C4-2B (cell line): ENCODE results near the gene TECPR2.
"Not testable (repeated sequence)": the region's sequence is repeated elsewhere in the genome, so short reads cannot be mapped to it uniquely, and the experiment has no call there.

ENCODE experiments used
- H3K27ac ChIP-seq: fragments of 450-650 bp; 2 replicates; pipeline ENCODE4 v1.5.1; 2017
- CTCF ChIP-seq: fragments of 450-650 bp; conservative IDR thresholded peaks from 2 replicates; pipeline ENCODE4 v1.5.1; 2017; ENCODE audit warnings: mild to moderate bottlenecking
- ZFX ChIP-seq: fragments of 450-650 bp; IDR thresholded peaks from 2 replicates; pipeline ENCODE4 v1.6.1; 2017

TECPR2 gene

GRCh38 chr14:102539544-102540314 is 177.0 kb downstream of the TECPR2 start:
- H3K27ac ChIP-seq: no peak overlapping the region

GRCh38 chr14:102540315-102541028 is 177.7 kb downstream of the TECPR2 start:
- TF ChIP-seq CTCF: no peak
- no peak for TF ChIP-seq ZFX
- no peak overlapping the region for H3K27ac ChIP-seq

More at GRCh38 chr14:102539544-102540314, 177.0 kb downstream of the TECPR2 start:
- no peak for TF ChIP-seq ZFX
- TF ChIP-seq CTCF: no peak

GRCh38 chr14:102541029-102541491 is 178.3 kb downstream of the TECPR2 start:
- not testable (repeated sequence) for H3K27ac ChIP-seq

GRCh38 chr14:102541771-102542170 is 179.0 kb downstream of the TECPR2 start:
- TF ChIP-seq ZFX (no peak), CTCF (no peak)
- H3K27ac ChIP-seq: no peak overlapping the region

GRCh38 chr14:102544046-102544746 is 181.5 kb downstream of the TECPR2 start:
- no peak overlapping the region for H3K27ac ChIP-seq
- TF ChIP-seq ZFX (no peak), CTCF (no peak)

- no peak overlapping the region for H3K27ac ChIP-seq
- TF ChIP-seq ZFX (no peak), CTCF (no peak)
Measured at GRCh38 chr14:102544747-102545460, 182.2 kb downstream of the TECPR2 start.

- TF ChIP-seq CTCF (no peak), ZFX (no peak)
- H3K27ac ChIP-seq: no peak overlapping the region
Measured at GRCh38 chr14:102545461-102546265, 182.9 kb downstream of the TECPR2 start.
